NCI-H2081 (cell line): Measurements from ENCODE around the gene DCAF4.

Source experiments
- DNase-seq, 2 experiments: peaks; one replicate each; lab custom pipeline; 2025; lab: John Stamatoyannopoulos, UW

The DCAF4 gene

DNA sequence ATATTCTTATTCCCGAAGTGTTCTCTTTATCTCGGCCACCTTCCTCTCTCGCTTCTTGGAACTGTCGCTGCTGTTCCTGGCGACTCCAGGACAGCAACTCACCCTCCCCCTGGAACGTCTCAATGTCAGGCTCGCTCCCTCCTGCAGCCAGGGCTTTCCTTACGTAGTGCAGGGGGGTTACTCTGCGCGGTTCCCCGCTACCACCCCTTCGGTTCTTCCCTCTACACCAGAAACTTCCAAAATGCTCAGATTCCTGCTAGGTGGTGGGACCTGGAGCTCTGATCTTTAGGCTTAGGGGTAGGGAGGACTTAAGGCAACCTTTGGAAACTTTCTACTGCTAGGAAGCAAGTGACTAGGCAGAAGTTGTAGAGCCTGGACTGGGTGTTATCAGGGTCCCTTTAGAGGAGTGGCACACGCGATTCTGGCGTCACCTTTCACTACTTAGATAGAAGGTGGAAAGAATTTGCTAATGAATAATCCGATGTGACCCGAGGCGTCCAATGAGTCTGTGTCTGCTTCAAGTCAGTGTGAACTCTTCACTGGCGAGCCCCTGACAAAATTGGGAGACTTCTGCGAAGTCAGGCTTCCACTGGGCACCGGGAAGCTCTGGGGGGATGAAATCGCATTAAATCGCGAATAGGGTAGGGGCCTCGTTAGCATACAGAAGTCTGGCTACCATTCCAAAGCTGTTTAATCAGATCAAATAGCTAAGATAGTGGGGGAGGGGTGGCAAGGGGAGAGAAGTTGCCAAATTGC, 31.5 kb upstream of the DCAF4 start:
- no peak for DNase-seq

DNA sequence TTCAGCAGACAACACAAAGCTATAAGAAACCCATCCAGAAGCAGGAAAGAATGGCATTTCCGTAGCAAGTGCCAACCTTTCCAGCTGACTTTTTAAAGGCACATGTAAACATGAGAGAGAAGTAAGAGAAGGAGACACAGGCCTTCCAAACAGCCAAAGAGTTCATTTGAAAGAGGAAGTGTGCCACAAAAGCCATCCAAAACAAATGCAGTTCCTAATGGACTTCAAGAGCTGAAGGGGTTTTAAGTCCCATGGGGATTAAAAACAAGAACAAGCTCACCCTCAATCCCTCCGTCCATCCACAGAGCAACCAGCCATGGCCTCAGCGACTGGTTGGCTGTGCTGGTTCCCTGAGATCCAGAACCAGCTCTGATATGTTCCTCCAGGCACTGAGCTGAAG, 27.8 kb upstream of the DCAF4 start:
- no peak for DNase-seq

DNA sequence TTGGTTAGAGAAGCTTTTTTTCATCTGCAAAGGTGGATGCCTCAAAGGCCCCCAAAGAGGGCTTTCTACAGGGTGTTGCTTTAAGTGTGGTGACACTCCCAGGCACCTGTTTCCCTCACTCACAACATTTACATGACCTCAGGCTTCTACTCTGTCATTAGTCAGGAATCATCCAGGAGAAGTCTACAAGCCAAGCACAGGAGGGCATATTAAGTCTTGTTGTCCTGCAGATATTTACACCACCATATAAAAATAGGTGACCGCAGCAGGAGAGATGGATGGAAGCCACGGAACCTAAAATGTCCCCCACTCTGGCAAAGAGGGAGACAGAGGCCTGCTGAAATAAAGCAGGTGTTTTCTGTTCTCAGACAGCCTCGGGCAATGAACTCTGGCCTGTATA, 24.9 kb upstream of the DCAF4 start:
- no peak for DNase-seq

DNA sequence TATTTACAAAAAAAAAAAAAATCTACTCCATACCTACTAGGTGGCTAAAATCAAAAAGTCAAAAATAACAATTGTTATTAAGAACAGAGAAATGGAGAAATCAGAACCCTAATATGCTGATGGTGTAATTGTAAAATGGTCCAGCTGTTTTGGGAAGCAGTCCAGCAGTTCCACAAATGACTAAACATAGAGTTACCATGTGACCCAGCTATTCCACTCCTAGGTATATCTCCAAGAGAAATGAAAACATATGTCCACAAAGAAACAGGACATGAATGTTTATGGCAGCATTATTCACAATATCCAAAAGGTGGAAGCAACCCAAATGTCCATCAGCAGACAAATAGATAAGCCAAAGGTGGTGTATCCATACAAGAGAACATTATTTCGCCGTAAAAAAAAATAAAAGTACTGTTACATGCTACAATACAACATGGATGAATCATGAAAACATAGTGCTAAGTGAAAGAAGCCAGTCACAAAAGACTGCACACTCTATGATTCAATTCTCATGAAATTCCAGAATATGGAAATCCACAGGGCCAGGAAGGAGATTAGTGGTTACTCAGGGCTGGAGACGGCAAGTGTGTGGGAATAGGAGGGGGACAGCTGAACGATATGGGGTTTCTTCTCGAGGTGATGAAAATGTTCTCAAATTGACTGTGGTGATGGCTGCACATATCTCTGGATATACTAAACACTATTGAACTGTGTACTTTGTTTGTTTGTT, 23.3 kb upstream of the DCAF4 start:
- DNase-seq = no peak

- DNase-seq = no peak
These were observed 22.5 kb upstream of the DCAF4 start for GRCh38 chr14:72903716-72904115.

- DNase-seq = no peak
These were observed 22.0 kb upstream of the DCAF4 start for GRCh38 chr14:72904218-72904617.

GRCh38 chr14:72904840-72905561, 21.3 kb upstream of the DCAF4 start:
- peak; percentile 33 to 42 for DNase-seq

DNA sequence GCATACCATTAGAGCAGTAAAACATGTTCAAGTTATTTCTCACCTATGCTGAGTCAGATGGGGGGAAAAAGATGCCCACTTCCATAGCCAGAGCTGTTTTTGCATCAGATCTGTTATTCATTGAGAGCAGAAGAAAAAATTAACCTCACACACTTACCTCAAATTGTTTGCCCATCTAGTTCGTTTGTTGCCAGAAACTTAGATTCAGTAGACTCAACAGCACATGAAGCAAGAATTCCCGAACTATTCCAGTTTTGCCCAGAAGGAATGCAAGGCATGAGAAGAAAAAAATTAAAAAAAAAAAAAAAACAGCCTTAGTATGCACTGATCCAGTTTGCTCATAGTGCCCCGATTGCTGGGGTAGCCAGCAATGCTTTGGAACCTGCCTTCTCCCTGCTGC, 19.9 kb upstream of the DCAF4 start:
- no peak for DNase-seq

GRCh38 chr14:72906879-72907278, 19.4 kb upstream of the DCAF4 start:
- DNase-seq = no peak

- DNase-seq = no peak
These were observed 18.4 kb upstream of the DCAF4 start for GRCh38 chr14:72907886-72908285.

- no peak for DNase-seq
These were observed 17.1 kb upstream of the DCAF4 start for GRCh38 chr14:72909163-72909562.

GRCh38 chr14:72913809-72914208, 12.5 kb upstream of the DCAF4 start:
- no peak for DNase-seq

DNA sequence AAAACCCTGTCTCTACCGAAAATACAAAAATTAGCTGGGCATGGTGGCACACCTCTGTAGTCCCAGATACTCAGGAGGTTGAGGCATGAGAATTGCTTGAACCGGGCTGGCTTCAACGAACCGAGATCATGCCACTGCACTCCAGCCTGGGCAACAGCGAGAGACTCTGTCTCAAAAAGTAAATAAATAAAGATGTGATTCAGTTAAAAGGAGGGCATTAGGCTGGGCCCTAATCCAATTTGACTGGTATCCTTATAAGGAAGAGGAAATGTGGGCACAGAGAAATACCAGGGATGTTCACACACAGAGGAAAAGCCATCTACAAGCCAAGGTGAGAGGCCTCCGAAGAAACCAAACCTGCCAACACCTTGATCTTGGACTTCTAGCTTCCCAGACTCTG, 10.1 kb upstream of the DCAF4 start:
- no peak for DNase-seq

GRCh38 chr14:72917094-72917802, 9.0 kb upstream of the DCAF4 start:
- DNase-seq = no peak

DNA sequence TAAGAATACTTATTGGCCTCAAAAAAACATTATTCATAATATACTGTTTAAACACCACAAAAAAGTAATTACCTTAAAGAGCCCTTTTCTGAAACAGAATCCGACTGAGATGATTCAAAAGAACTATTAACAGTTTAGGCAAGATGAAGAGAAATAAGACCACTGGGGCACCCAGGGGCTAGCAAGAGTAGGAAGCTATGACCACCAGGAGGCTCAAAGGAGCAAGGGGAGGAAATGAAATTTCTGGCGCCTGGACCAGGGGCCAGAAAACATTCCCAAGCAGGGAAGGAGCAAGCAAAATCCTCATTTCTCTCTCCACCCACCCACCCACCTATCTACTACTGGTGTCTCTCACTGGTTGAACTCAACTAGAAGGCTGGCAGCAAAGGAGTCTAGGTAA, 6.3 kb upstream of the DCAF4 start:
- DNase-seq = no peak

DNA sequence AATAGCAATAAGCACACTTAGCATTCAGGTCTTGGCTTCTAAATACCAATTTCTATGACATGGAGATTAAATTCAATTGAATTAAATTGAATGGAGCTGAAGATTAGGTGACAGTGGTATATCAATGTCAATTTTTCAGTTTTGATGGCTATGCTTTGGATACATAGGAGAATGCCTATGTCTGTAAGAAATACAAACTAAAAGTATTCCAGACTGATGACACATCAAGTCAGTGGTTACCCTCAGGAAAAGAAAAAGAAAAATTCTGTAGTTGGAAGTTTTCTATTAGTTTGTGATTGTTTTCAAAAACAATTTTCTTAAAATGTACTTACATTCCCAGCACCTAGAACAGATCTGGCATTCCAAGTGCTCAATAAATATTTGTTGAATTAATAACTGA, 4.9 kb upstream of the DCAF4 start:
- no peak for DNase-seq

DNA sequence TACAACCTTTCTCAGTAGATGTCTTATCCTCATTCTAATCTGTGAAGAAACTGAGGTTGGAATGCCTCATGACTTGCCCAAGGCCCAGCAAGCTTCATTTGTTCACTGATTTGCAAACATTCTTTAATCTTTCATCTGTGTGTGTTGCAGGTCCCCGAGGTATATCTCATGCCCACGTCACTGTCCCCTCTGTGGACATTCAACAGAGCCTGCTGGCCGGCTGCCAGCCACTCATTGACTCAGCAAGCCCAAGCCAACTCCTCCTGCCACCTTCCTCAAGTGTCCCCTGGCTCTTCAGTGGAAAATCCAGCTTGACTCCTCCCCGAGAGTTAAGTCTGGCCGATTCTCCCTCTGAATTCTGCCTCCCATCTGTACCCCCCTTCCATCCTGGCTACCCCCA, 1.9 kb upstream of the DCAF4 start:
- no peak for DNase-seq

- DNase-seq = no peak
These were observed 999 bp upstream of the DCAF4 start for GRCh38 chr14:72925171-72925759.

GRCh38 chr14:72925815-72926291, 411 bp upstream of the DCAF4 start:
- DNase-seq = no peak

GRCh38 chr14:72928872-72929271, 2.6 kb downstream of the DCAF4 start:
- no peak for DNase-seq

GRCh38 chr14:72929316-72930080, 3.2 kb downstream of the DCAF4 start:
- DNase-seq = no peak
